Measurements from ENCODE around the gene TNFRSF19.
A peak's percentile ranks its signal among the peaks of the same experiment; 100 is the strongest.

Gene TNFRSF19

DNA sequence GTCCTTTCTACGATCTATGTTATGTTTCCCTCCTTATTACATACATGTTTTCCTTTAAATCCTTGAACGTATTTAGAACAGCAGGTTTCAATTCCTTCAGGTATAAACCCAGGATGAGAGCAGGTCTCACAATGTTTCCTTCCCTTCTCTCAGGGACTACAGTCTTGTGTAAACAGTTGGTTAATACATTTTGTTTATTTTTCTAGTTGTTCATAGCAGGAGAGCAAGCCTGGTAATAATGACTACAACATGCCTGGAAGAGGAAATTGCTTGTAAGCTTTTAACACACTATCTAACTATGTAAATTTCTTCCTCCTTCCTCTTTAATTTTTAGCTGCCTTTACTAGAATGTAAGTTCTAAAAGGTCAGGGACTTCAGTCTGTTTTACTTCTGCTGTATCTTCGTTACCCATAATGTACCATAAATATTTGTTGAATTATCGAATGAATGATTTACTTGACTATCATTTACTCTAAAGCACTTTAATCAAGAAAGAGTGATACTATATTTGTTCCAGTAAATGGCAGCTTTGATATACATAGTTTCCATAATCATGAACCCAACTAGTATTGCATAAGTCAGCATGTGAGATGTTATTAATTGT is 28.9 kb upstream of the TNFRSF19 start:
- Histone ChIP-seq H3K23ac (ENCODE audit: low read length in 2 of 2) (no peak overlapping the region), H2AK5ac (ENCODE audit: low read length, severe bottlenecking) (no peak overlapping the region), H2AFZ (ENCODE audit: low read depth, low read length) (no peak overlapping the region), H2BK15ac (ENCODE audit: low read depth, poor library complexity, severe bottlenecking) (no peak overlapping the region), H3K79me1 (replicated peaks; ENCODE audit: low read length, poor library complexity, severe bottlenecking) (no peaks in the 10 kb centered on the region), H3K14ac (ENCODE audit: low read length in 2 of 2) (no peak overlapping the region), H3K4me1 (ENCODE audit: control insufficient read depth, insufficient read depth, low read depth, low read length) (no peaks in the 10 kb centered on the region), H3K4me3 (ENCODE audit: insufficient read depth in 1 of 2, low read depth in 1 of 2, low read length in 2 of 2) (no peak overlapping the region), H2BK5ac (ENCODE audit: low read depth, low read length, poor library complexity, severe bottlenecking) (no peak overlapping the region), H3K9ac (ENCODE audit: low read length) (no peak overlapping the region), H3K4ac (ENCODE audit: low read depth in 1 of 2, low read length in 2 of 2) (no peak overlapping the region), H4K8ac (ENCODE audit: low read length) (no peak overlapping the region), H3K36me3 (ENCODE audit: control insufficient read depth in 1 of 2, insufficient read depth in 2 of 2, low read depth in 1 of 2, low read length in 2 of 2) (no peaks in the 10 kb centered on the region), H2BK12ac (ENCODE audit: low read length in 2 of 2) (no peak overlapping the region), H4K91ac (ENCODE audit: low read length) (no peak overlapping the region), H3K9me3 (ENCODE audit: control insufficient read depth, low read length) (no peaks in the 10 kb centered on the region), H3K27ac (ENCODE audit: low read length, poor library complexity, severe bottlenecking) (no peak overlapping the region), H2BK120ac (ENCODE audit: low read depth, low read length) (no peak overlapping the region), H3K18ac (ENCODE audit: low read depth in 1 of 2, low read length in 2 of 2) (no peak overlapping the region), H3K4me2 (ENCODE audit: low read length, poor library complexity, severe bottlenecking) (no peak overlapping the region), H3K27me3 (ENCODE audit: control insufficient read depth in 1 of 2, insufficient read depth in 1 of 2, low read length in 2 of 2) (peaks cover 0 to 4% of the 10 kb centered on the region in 2 experiments)
- WGBS = 91% methylated on average over 3 of the region's 4 CpGs
- DNase-seq = peak; percentile 30

DNA sequence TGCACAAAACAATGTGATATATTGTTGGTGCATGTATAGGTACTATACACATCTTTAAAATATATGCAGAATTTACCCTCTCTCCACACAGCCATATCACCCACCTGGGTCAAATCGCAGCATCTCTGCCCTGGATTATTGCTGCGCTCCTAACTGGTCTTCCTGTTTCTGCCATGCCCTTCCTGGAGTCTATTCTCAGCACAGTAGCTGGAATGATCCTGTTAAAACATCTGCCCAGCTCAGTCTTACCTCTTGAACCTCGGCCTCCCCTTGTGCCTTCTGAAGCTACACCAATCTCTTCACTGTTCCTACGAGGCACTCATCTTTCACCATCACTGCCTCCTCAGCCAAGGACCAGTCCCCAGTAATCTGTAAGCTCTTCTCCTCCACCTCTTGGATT is 25.5 kb upstream of the TNFRSF19 start:
- H2BK12ac ChIP-seq (ENCODE audit: low read length in 2 of 2) = no peak overlapping the region
- no peak overlapping the region for H3K18ac ChIP-seq (ENCODE audit: low read depth in 1 of 2, low read length in 2 of 2)
- H3K36me3 ChIP-seq (ENCODE audit: control insufficient read depth in 1 of 2, insufficient read depth in 2 of 2, low read depth in 1 of 2, low read length in 2 of 2) = no peaks in the 10 kb centered on the region
- H2AK5ac ChIP-seq (ENCODE audit: low read length, severe bottlenecking) = no peak overlapping the region
- no peak overlapping the region for H3K23ac ChIP-seq (ENCODE audit: low read length in 2 of 2)
- H2BK15ac ChIP-seq (ENCODE audit: low read depth, poor library complexity, severe bottlenecking) = peak overlapping the region; percentile 37
- no peak overlapping the region for H4K91ac ChIP-seq (ENCODE audit: low read length)
- no peak overlapping the region for H3K9ac ChIP-seq (ENCODE audit: low read length)
- H3K27ac ChIP-seq (ENCODE audit: low read length, poor library complexity, severe bottlenecking) = no peak overlapping the region
- H3K4ac ChIP-seq (ENCODE audit: low read depth in 1 of 2, low read length in 2 of 2) = no peak overlapping the region
- 94% methylated on average over 4 of the region's 4 CpGs for WGBS
- no peak overlapping the region for H3K4me2 ChIP-seq (ENCODE audit: low read length, poor library complexity, severe bottlenecking)
- H3K79me1 ChIP-seq (replicated peaks; ENCODE audit: low read length, poor library complexity, severe bottlenecking) = no peaks in the 10 kb centered on the region
- H3K4me1 ChIP-seq (ENCODE audit: control insufficient read depth, insufficient read depth, low read depth, low read length) = peaks cover 3% of the 10 kb centered on the region
- no peak overlapping the region for H2AFZ ChIP-seq (ENCODE audit: low read depth, low read length)
- DNase-seq = no peak
- no peak overlapping the region for H2BK5ac ChIP-seq (ENCODE audit: low read depth, low read length, poor library complexity, severe bottlenecking)
- H3K14ac ChIP-seq (ENCODE audit: low read length in 2 of 2) = no peak overlapping the region
- H2BK120ac ChIP-seq (ENCODE audit: low read depth, low read length) = no peak overlapping the region
- H3K9me3 ChIP-seq (ENCODE audit: control insufficient read depth, low read length) = no peaks in the 10 kb centered on the region
- peaks cover 0 to 4% of the 10 kb centered on the region in 2 experiments for H3K27me3 ChIP-seq (ENCODE audit: control insufficient read depth in 1 of 2, insufficient read depth in 1 of 2, low read length in 2 of 2)
- H3K4me3 ChIP-seq (ENCODE audit: insufficient read depth in 1 of 2, low read depth in 1 of 2, low read length in 2 of 2) = no peak overlapping the region
- H4K8ac ChIP-seq (ENCODE audit: low read length) = no peak overlapping the region

DNA sequence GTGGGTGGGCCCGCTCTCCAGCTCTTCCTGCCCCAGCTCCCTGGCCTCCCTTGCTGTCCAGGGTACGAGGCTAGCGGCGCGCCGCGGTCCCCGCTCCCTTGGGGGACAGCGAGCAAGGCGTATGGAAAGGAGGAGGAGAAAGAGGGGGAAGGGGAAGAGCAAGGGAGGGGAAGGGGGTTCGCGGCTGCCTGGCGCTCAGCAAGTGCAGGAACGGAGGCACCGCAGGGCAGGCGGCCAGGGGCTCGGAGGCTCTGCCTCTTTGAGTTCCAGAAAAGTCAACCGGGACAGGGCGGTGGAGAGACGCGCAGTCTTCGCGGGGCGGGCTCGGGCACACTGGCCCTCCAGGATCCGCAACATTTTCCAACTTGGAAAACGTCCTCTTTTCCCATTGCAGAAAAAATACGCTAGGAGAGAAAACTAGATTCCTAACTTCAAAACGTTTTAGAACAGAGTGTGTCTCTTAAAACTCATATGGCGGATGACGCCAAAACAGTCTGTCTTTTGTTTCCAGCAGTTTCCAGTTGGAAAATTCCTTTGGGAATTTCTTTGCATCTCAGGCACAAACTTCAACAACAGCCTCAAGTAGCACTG is 23.1 kb upstream of the TNFRSF19 start:
- 23% methylated on average over 31 of the region's 31 CpGs for WGBS
- peak; percentile 8 for DNase-seq

DNA sequence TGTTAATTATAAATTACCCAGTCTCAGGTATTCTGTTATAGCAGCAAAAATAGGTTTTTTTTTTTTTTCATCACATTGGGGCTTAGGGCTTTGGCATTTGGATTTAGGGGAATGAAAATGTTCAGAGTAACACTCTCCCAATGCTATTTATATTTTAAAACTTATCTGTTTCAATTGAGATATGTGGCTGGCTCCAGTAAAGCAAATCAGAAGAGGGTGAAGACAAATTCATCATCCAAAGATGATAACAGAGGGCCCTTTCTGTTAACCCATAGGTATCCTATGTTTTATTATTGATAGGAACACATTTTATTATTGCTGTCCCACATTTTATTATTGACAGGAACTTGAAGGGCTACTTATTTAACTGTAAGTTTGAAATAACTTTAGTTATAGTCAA is 20.5 kb upstream of the TNFRSF19 start:
- no peaks in the 10 kb centered on the region for H3K36me3 ChIP-seq (ENCODE audit: control insufficient read depth in 1 of 2, insufficient read depth in 2 of 2, low read depth in 1 of 2, low read length in 2 of 2)
- H3K27me3 ChIP-seq (ENCODE audit: control insufficient read depth in 1 of 2, insufficient read depth in 1 of 2, low read length in 2 of 2) = peaks cover 0 to 12% of the 10 kb centered on the region in 2 experiments
- H2AK5ac ChIP-seq (ENCODE audit: low read length, severe bottlenecking) = no peak overlapping the region
- no peak overlapping the region for H3K4ac ChIP-seq (ENCODE audit: low read depth in 1 of 2, low read length in 2 of 2)
- no peak overlapping the region for H2BK120ac ChIP-seq (ENCODE audit: low read depth, low read length)
- no peak overlapping the region for H2BK12ac ChIP-seq (ENCODE audit: low read length in 2 of 2)
- H3K27ac ChIP-seq (ENCODE audit: low read length, poor library complexity, severe bottlenecking) = no peak overlapping the region
- no peak overlapping the region for H3K14ac ChIP-seq (ENCODE audit: low read length in 2 of 2)
- H3K23ac ChIP-seq (ENCODE audit: low read length in 2 of 2) = no peak overlapping the region
- H2BK15ac ChIP-seq (ENCODE audit: low read depth, poor library complexity, severe bottlenecking) = no peak overlapping the region
- H3K4me2 ChIP-seq (ENCODE audit: low read length, poor library complexity, severe bottlenecking) = no peak overlapping the region
- no peak overlapping the region for H3K4me3 ChIP-seq (ENCODE audit: insufficient read depth in 1 of 2, low read depth in 1 of 2, low read length in 2 of 2)
- no peak overlapping the region for H2BK5ac ChIP-seq (ENCODE audit: low read depth, low read length, poor library complexity, severe bottlenecking)
- DNase-seq = no peak
- H3K4me1 ChIP-seq (ENCODE audit: control insufficient read depth, insufficient read depth, low read depth, low read length) = peaks cover 3% of the 10 kb centered on the region
- H4K91ac ChIP-seq (ENCODE audit: low read length) = no peak overlapping the region
- no peak overlapping the region for H4K8ac ChIP-seq (ENCODE audit: low read length)
- H2AFZ ChIP-seq (ENCODE audit: low read depth, low read length) = no peak overlapping the region
- H3K18ac ChIP-seq (ENCODE audit: low read depth in 1 of 2, low read length in 2 of 2) = no peak overlapping the region
- no peaks in the 10 kb centered on the region for H3K9me3 ChIP-seq (ENCODE audit: control insufficient read depth, low read length)
- H3K79me1 ChIP-seq (replicated peaks; ENCODE audit: low read length, poor library complexity, severe bottlenecking) = no peaks in the 10 kb centered on the region
- H3K9ac ChIP-seq (ENCODE audit: low read length) = no peak overlapping the region

More for the DNA sequence above, 23.1 kb upstream of the TNFRSF19 start:
- Histone ChIP-seq H3K27me3 (ENCODE audit: control insufficient read depth in 1 of 2, insufficient read depth in 1 of 2, low read length in 2 of 2) (peaks cover 0 to 12% of the 10 kb centered on the region in 2 experiments), H3K4ac (ENCODE audit: low read depth in 1 of 2, low read length in 2 of 2) (peak overlapping the region in 1 of 2 experiments; percentile 4), H3K4me2 (ENCODE audit: low read length, poor library complexity, severe bottlenecking) (peak overlapping the region; percentile 67), H2BK120ac (ENCODE audit: low read depth, low read length) (no peak overlapping the region), H3K4me3 (ENCODE audit: insufficient read depth in 1 of 2, low read depth in 1 of 2, low read length in 2 of 2) (peak overlapping the region; percentile 54 to 82), H3K9ac (ENCODE audit: low read length) (peak overlapping the region; percentile 82), H4K8ac (ENCODE audit: low read length) (peak overlapping the region; percentile 66), H3K18ac (ENCODE audit: low read depth in 1 of 2, low read length in 2 of 2) (peak overlapping the region; percentile 7 to 71), H3K36me3 (ENCODE audit: control insufficient read depth in 1 of 2, insufficient read depth in 2 of 2, low read depth in 1 of 2, low read length in 2 of 2) (no peaks in the 10 kb centered on the region), H3K9me3 (ENCODE audit: control insufficient read depth, low read length) (no peaks in the 10 kb centered on the region), H2AK5ac (ENCODE audit: low read length, severe bottlenecking) (no peak overlapping the region), H3K14ac (ENCODE audit: low read length in 2 of 2) (peak overlapping the region in 1 of 2 experiments; percentile 73), H2BK15ac (ENCODE audit: low read depth, poor library complexity, severe bottlenecking) (no peak overlapping the region), H3K4me1 (ENCODE audit: control insufficient read depth, insufficient read depth, low read depth, low read length) (peaks cover 3% of the 10 kb centered on the region), H4K91ac (ENCODE audit: low read length) (no peak overlapping the region), H3K79me1 (replicated peaks; ENCODE audit: low read length, poor library complexity, severe bottlenecking) (no peaks in the 10 kb centered on the region), H3K27ac (ENCODE audit: low read length, poor library complexity, severe bottlenecking) (no peak overlapping the region), H2AFZ (ENCODE audit: low read depth, low read length) (peak overlapping the region; percentile 97), H3K23ac (ENCODE audit: low read length in 2 of 2) (peak overlapping the region in 1 of 2 experiments; percentile 72), H2BK12ac (ENCODE audit: low read length in 2 of 2) (peak overlapping the region in 1 of 2 experiments; percentile 92), H2BK5ac (ENCODE audit: low read depth, low read length, poor library complexity, severe bottlenecking) (no peak overlapping the region)

Data from mesenchymal stem cell (in vitro differentiated cells and primary cell).